GM19193 (cell line): ENCODE data around the gene BTBD9.

Source experiments
- POLR2A ChIP-seq: IDR thresholded peaks from 4 replicates; pipeline ENCODE4 v1.6.1; 2011; ENCODE audit not compliant: insufficient read depth, insufficient read length; ENCODE audit errors: extremely low read depth

Gene BTBD9

GRCh38 chr6:38375341-38375740, 264.4 kb downstream of the BTBD9 start:
- no peak for TF ChIP-seq POLR2A

GRCh38 chr6:38371881-38372280, 267.8 kb downstream of the BTBD9 start:
- no peak for TF ChIP-seq POLR2A

GRCh38 chr6:38370653-38371601, 268.8 kb downstream of the BTBD9 start:
- TF ChIP-seq POLR2A: no peak

GRCh38 chr6:38367231-38367630, 272.5 kb downstream of the BTBD9 start:
- no peak for TF ChIP-seq POLR2A

- no peak for TF ChIP-seq POLR2A
These were observed 273.5 kb downstream of the BTBD9 start for GRCh38 chr6:38366234-38366633.

DNA sequence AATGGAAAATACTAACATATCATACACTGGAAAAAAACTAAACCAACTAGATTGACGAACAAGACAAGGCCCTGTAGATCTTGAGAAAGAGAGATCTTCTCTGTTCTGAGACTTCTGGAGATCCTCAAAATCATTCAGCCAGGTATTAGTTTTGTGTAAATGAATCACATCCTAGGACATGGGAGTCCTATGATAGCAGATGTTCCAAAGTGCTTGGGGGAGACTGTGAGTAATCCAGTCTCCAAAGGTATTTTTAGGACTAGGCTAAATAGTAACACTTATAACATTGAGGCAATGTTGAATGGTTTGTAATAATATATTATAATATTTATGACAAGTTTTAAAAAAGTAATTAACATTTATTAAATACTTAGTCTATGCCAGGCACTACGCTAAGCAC, 275.0 kb downstream of the BTBD9 start:
- TF ChIP-seq POLR2A: no peak

DNA sequence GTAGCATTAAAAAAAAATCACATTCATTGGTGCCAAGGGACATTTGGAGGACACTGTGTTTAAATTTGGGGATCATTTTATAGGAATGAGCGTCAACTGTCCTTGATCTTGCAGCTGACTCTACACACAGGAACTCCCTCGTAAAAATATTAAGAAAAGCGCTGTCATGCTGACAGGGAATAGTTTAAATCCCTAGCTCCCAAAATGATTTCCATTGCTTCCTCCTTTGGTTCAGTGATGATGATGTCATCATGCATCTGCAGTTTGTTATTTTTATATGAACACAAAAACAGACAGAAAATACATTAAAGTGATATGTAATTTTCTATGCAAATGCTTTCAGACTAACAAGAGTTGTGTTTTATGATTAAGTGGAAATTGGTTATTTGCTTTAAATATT, 275.6 kb downstream of the BTBD9 start:
- TF ChIP-seq POLR2A: no peak

GRCh38 chr6:38355519-38355918, 284.2 kb downstream of the BTBD9 start:
- TF ChIP-seq POLR2A: no peak

GRCh38 chr6:38354905-38355304, 284.8 kb downstream of the BTBD9 start:
- TF ChIP-seq POLR2A: no peak

GRCh38 chr6:38354037-38354381, 285.7 kb downstream of the BTBD9 start:
- no peak for TF ChIP-seq POLR2A

GRCh38 chr6:38353310-38354036, 286.3 kb downstream of the BTBD9 start:
- TF ChIP-seq POLR2A: no peak

GRCh38 chr6:38352636-38353035, 287.1 kb downstream of the BTBD9 start:
- TF ChIP-seq POLR2A: no peak

DNA sequence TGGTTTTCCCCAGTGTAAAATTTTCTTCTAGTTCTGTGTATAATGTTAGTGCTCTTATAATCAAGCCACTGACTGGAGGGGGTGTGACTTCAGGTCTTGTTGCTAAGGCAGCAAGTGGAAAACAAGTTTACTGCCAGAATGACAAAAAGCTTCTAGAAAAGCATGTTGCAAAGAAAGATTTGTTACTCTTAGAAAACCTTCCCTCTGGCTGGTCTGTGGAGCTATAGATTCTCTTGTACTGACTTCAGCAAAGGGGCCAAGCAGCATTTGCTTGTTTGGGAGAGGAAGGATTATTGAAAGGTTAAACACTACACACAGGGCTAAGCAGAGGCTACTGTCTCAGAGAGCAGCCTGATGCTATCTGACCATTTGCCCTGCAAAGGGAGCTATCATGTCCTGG, 288.8 kb downstream of the BTBD9 start:
- no peak for TF ChIP-seq POLR2A

GRCh38 chr6:38350220-38350619, 289.5 kb downstream of the BTBD9 start:
- TF ChIP-seq POLR2A: no peak

DNA sequence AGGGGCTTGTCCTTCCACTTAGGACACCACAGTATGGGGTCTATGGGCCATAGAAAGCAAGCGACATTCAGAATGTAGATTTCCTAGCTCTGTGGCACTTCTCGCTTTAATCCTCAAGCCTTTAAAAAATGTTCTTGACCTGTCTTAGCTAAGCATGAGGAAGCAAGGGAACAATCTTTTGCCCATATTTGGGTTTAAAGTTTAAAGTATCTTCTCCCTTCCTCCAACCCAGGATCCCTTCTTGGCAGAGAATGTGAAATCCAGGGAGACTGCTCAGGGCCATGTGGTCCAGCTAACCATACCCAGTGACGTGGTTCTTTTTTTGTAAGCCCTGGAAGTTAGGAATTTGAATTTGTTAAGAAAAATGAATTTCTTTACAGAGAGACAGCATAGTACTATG, 289.9 kb downstream of the BTBD9 start:
- no peak for TF ChIP-seq POLR2A

GRCh38 chr6:38349221-38349620, 290.5 kb downstream of the BTBD9 start:
- no peak for TF ChIP-seq POLR2A
